SU-DHL-6 (cell line): ENCODE results near the gene CACNB3.
"Not testable (repeated sequence)": the region's sequence is repeated elsewhere in the genome, so short reads cannot be mapped to it uniquely, and the experiment has no call there.

Experiments used
- H2AFZ ChIP-seq: fragments of 200-600 bp; sonication (generic); 2 replicates; pipeline ENCODE4 v1.6.1; 2014; ENCODE audit warnings: low read depth, mild to moderate bottlenecking, moderate library complexity, mixed read lengths, antibody characterized with exemption, low read length; ENCODE audit not compliant: severe bottlenecking
- H3F3A ChIP-seq: fragments of 200-600 bp; shearing (Covaris generic); 2 replicates; pipeline ENCODE4 v1.6.0; 2016; ENCODE audit warnings: antibody characterized with exemption, mild to moderate bottlenecking; ENCODE audit not compliant: insufficient read depth
- H3K27ac ChIP-seq: fragments of 200-600 bp; sonication (generic); 2 replicates; pipeline ENCODE4 v1.5.1; 2016; ENCODE audit warnings: low read depth, mild to moderate bottlenecking, low read length, moderate library complexity, mixed read lengths
- H3K27me3 ChIP-seq: fragments of 200-600 bp; sonication (generic), shearing (Covaris generic); 2 replicates; pipeline ENCODE4 v1.6.0; 2014; ENCODE audit warnings: mild to moderate bottlenecking, low read length
- H3K36me3 ChIP-seq: fragments of 200-600 bp; sonication (generic); 2 replicates; pipeline ENCODE4 v1.6.1; 2014; ENCODE audit warnings: mild to moderate bottlenecking, low read length, mixed read lengths
- H3K4me2 ChIP-seq: fragments of 300-600, 200-600 bp; shearing (Covaris generic), sonication (generic); 2 replicates; pipeline ENCODE4 v1.6.0; 2014; ENCODE audit warnings: low read length, low read depth, mild to moderate bottlenecking; ENCODE audit not compliant: poor library complexity, severe bottlenecking
- H3K4me3 ChIP-seq: fragments of 200-600 bp; sonication (generic); 2 replicates; pipeline ENCODE4 v1.5.1; 2014; ENCODE audit warnings: antibody characterized with exemption, low read length, mild to moderate bottlenecking, mixed read lengths; ENCODE audit not compliant: insufficient read depth, poor library complexity, severe bottlenecking
- H3K79me2 ChIP-seq: fragments of 200-600 bp; sonication (generic); 2 replicates; pipeline ENCODE4 v1.6.1; 2014; ENCODE audit warnings: mild to moderate bottlenecking, low read length, moderate library complexity; ENCODE audit not compliant: insufficient read depth
- H3K9ac ChIP-seq: fragments of 200-600 bp; sonication (generic); 2 replicates; pipeline ENCODE4 v1.7.0; 2014; ENCODE audit warnings: mild to moderate bottlenecking, low read length
- H3K9me2 ChIP-seq: fragments of 200-600 bp; sonication (generic); replicated peaks from 2 replicates; pipeline ENCODE4 v1.6.1; 2014; ENCODE audit warnings: low read length; ENCODE audit not compliant: insufficient read depth
- H3K9me3 ChIP-seq: fragments of 200-600 bp; sonication (generic); 2 replicates; pipeline ENCODE4 v1.6.1; 2014; ENCODE audit warnings: low read length, mixed read lengths; ENCODE audit not compliant: insufficient read depth
- H4K20me1 ChIP-seq: fragments of 200-600 bp; sonication (generic); 2 replicates; pipeline ENCODE4 v1.6.1; 2014; ENCODE audit warnings: low read depth, mild to moderate bottlenecking, antibody characterized with exemption, low read length, moderate library complexity, mixed read lengths
- CTCF ChIP-seq: fragments of 200-600 bp; sonication (generic); IDR thresholded peaks from one replicate; pipeline ENCODE4 v1.5.1; 2017; ENCODE audit warnings: antibody characterized with exemption, mild to moderate bottlenecking, low read length, moderate library complexity; ENCODE audit not compliant: insufficient read depth, poor library complexity, severe bottlenecking
- EZH2phosphoT487 ChIP-seq: fragments of 200-600 bp; sonication (generic), shearing (Covaris generic); conservative IDR thresholded peaks from 2 replicates; pipeline ENCODE4 v1.6.1; 2018; ENCODE audit warnings: mild to moderate bottlenecking, antibody characterized with exemption, low read length, moderate library complexity, mixed read lengths

The CACNB3 gene

DNA sequence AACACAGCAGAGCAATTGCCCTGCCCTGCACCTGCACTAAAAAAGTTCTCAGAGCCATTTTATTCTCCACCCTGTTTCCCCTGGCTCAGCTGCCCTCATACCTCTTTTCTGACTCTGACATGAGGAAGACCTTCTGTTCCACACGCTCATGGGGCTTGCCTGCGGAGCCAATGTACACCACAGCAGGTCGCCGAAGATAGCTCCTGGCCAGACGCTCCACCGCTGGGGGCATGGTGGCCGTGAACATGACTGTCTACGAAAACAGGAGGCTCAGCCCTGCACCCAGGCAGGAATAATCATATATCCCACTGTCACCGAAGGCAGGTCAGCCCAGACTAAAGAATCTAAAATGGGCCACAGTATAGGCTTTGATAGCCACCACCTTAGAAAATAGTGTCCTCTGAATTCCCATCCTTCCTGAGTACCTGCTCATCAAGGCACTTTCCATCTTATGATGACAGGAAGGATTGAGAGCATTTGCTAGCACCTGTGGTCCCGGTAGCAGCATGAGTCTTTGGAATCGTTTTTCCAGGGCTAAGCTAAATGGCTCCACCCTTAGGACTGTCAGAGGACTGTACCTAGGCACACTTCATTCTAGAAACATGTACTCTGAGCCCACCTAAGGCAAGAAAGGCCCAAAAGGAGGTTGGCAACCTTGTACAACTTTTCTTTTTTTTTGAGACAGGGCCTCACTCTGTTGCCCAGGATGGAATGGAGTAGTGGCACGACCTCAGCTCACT is 14.2 kb downstream of the CACNB3 start:
- no peak overlapping the region for H3K4me2 ChIP-seq
- H3K9ac ChIP-seq = no peak overlapping the region
- no peak overlapping the region for H3K27ac ChIP-seq
- H3K79me2 ChIP-seq = no peaks in the 10 kb centered on the region
- no peak overlapping the region for H2AFZ ChIP-seq
- no peak overlapping the region for H3K4me3 ChIP-seq
- no peaks in the 10 kb centered on the region for H3K27me3 ChIP-seq
- H3F3A ChIP-seq = no peaks in the 10 kb centered on the region
- H3K9me3 ChIP-seq = no peaks in the 10 kb centered on the region
- H4K20me1 ChIP-seq = no peaks in the 10 kb centered on the region; the same call in 1 of the 2 replicates
- no peaks in the 10 kb centered on the region for H3K9me2 ChIP-seq
- peaks cover 19% of the 10 kb centered on the region for H3K36me3 ChIP-seq
- no peak for TF ChIP-seq EZH2phosphoT487
- TF ChIP-seq CTCF = no peak

DNA sequence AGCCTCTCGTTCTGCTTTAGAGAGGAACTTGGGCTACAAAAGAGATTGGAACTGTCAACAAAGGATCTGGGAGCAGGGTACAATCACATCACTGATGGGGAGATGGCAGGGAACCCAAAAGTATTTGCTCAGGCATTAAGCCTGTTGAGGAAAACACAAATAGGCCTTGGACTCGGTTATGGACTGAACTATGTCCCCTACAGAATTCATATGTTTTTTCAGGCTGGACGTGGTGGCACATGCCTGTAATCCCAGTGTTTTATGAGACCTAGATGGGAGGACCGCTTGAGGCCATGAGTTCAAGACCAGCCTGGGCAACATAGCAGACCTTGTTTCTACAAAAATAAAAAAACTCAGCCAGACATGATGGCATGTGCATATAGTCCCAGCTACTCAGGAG is 19.8 kb downstream of the CACNB3 start:
- H3K27ac ChIP-seq = no peak overlapping the region
- no peak overlapping the region for H3K9ac ChIP-seq
- no peak overlapping the region for H3K4me3 ChIP-seq
- H3K79me2 ChIP-seq = no peaks in the 10 kb centered on the region
- H3K9me2 ChIP-seq = no peaks in the 10 kb centered on the region
- H3K9me3 ChIP-seq = no peaks in the 10 kb centered on the region
- H3K27me3 ChIP-seq = no peaks in the 10 kb centered on the region
- H3K4me2 ChIP-seq = no peak overlapping the region
- no peaks in the 10 kb centered on the region for H3F3A ChIP-seq
- H2AFZ ChIP-seq = no peak overlapping the region
- no peak for TF ChIP-seq CTCF
- no peak for TF ChIP-seq EZH2phosphoT487
- no peaks in the 10 kb centered on the region for H4K20me1 ChIP-seq
- H3K36me3 ChIP-seq = peaks cover 21% of the 10 kb centered on the region

GRCh38 chr12:48842021-48842420 is 23.7 kb downstream of the CACNB3 start:
- H2AFZ ChIP-seq, H3K9me3 ChIP-seq, H3K9me2 ChIP-seq, H3K27me3 ChIP-seq, H3K27ac ChIP-seq, H3K4me2 ChIP-seq, H3F3A ChIP-seq, H4K20me1 ChIP-seq, H3K9ac ChIP-seq, H3K4me3 ChIP-seq: not testable (repeated sequence)
- Histone ChIP-seq H3K79me2 (peaks cover 14% of the 10 kb centered on the region), H3K36me3 (peaks cover 12% of the 10 kb centered on the region; the same call in 1 of the 2 replicates)

DNA sequence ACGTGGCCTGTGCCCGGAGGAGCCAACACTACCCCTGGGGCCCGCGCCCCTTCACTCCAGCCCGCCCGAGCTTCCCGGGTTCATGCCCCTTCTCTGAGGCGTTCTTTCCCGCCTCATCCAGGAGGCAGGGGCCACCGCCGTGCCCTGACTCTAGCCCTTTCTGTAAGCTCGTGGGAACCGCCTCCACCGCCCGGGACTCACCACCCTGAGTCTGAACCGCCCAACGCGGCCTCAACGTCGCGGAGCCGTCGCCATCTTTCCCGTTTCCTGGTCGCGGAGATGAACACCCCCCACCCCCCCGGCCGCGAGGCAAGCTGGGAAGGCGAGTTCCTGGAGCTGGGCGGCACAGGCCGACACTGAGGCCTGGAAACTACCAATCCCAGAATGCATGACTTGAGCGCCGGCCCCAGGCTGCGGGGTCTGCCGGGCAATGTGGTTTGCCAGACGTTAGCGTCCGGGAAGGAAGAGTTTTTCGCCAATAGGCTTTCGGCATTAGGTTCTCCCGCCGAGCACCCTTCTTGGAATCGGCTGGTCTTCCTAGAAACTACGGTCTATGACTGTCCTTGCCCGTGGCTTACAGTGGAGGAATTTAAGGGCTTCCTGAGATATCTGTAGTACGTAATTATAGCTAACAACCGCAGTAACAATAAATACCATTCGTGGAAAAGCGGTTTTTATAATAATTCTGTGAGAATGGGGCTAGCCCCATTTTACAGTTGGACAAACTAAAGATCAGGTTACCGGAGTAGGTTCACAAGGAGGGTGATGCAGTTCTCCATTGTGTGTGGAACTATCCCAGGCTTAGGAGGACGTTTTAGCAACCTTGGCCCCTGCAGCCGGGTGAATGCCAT is 33.8 kb downstream of the CACNB3 start, which contains the start of gene DDX23:
Gene DDX23 (minus strand): TSS at position 281 of the 851 bp plus-strand sequence. CDS start 6,381 bp downstream, outside the sequence.
- Histone ChIP-seq H3F3A (0 out of 2 replicates have a peak, but pooled peaks cover 2% of the 10 kb centered on the region), H3K27ac (peak within 1 kb of the TSS; percentile 70), H3K36me3 (no peaks in the 10 kb centered on the region), H3K27me3 (no peaks in the 10 kb centered on the region), H3K4me2 (peak within 1 kb of the TSS; percentile 91), H4K20me1 (no peaks in the 10 kb centered on the region), H3K4me3 (peak within 1 kb of the TSS; percentile 94), H3K79me2 (peaks cover 48% of the 10 kb centered on the region), H3K9ac (peak within 1 kb of the TSS; percentile 87), H3K9me2 (no peaks in the 10 kb centered on the region), H2AFZ (peak within 1 kb of the TSS; percentile 70), H3K9me3 (no peaks in the 10 kb centered on the region)
- no peak for TF ChIP-seq CTCF
- no peak for TF ChIP-seq EZH2phosphoT487
